ENCODE data around the gene BCL2L11.

Gene BCL2L11

GRCh38 chr2:111145103-111145760 is 24.5 kb downstream of the BCL2L11 start:
- DNase-seq = no peak

- no peak for DNase-seq
These were observed 25.2 kb downstream of the BCL2L11 start for GRCh38 chr2:111145951-111146350.

GRCh38 chr2:111148225-111148873 is 27.6 kb downstream of the BCL2L11 start:
- DNase-seq = no peak

- DNase-seq = no peak
These were observed 28.2 kb downstream of the BCL2L11 start for GRCh38 chr2:111148925-111149324.

GRCh38 chr2:111149882-111150455 is 29.3 kb downstream of the BCL2L11 start:
- no peak for DNase-seq

GRCh38 chr2:111154758-111155157 is 34.0 kb downstream of the BCL2L11 start:
- no peak for DNase-seq

GRCh38 chr2:111155610-111156009 is 34.9 kb downstream of the BCL2L11 start:
- no peak for DNase-seq

- no peak for DNase-seq
These were observed 35.8 kb downstream of the BCL2L11 start for GRCh38 chr2:111156529-111156928.

GRCh38 chr2:111157071-111157661 is 36.5 kb downstream of the BCL2L11 start:
- no peak for DNase-seq

- no peak for DNase-seq
These were observed 37.1 kb downstream of the BCL2L11 start for GRCh38 chr2:111157798-111158197.

- no peak for DNase-seq
These were observed 38.9 kb downstream of the BCL2L11 start for GRCh38 chr2:111159641-111160040.

GRCh38 chr2:111160758-111161157 is 40.0 kb downstream of the BCL2L11 start:
- DNase-seq = no peak

- DNase-seq = no peak
These were observed 41.3 kb downstream of the BCL2L11 start for GRCh38 chr2:111161971-111162370.

- no peak for DNase-seq
These were observed 42.1 kb downstream of the BCL2L11 start for GRCh38 chr2:111162718-111163331.

- no peak for DNase-seq
These were observed 43.4 kb downstream of the BCL2L11 start for GRCh38 chr2:111164078-111164477.

GRCh38 chr2:111165084-111165483 is 44.4 kb downstream of the BCL2L11 start:
- DNase-seq = no peak

GRCh38 chr2:111166115-111166514 is 45.4 kb downstream of the BCL2L11 start:
- DNase-seq = no peak

- no peak for DNase-seq
These were observed 46.6 kb downstream of the BCL2L11 start for GRCh38 chr2:111167076-111167862.

GRCh38 chr2:111167863-111168162 is 47.1 kb downstream of the BCL2L11 start:
- DNase-seq = no peak

GRCh38 chr2:111168528-111169239 is 48.0 kb downstream of the BCL2L11 start:
- peak; percentile 58 for DNase-seq

GRCh38 chr2:111169268-111169667 is 48.6 kb downstream of the BCL2L11 start:
- DNase-seq = no peak

GRCh38 chr2:111169924-111170323 is 49.2 kb downstream of the BCL2L11 start:
- DNase-seq = no peak

Measured in stimulated activated CD4-positive, alpha-beta T cell treated with anti-CD3 and anti-CD28 coated beads, Interleukin-12 subunit alpha, Interleukin-12 subunit beta, amount 100 ng/mL, for 4 hours (primary cell).